A673 (cell line): ENCODE data around the gene OSBPL3. TPM values are rescaled to one million over a fixed set of nuclear protein-coding genes. Genes with fewer than 3 reads are reported as not detected.
"Not testable (repeated sequence)": the region's sequence is repeated elsewhere in the genome, so short reads cannot be mapped to it uniquely, and the experiment has no call there.

Experiments used
- BruUV-seq: library from RNA; stranded (reverse); fragments of 400-500 nt; replicated peaks from 2 replicates; lab custom pipeline; 2021; lab: Mats Ljungman, UMichigan
- CTCF ChIA-PET: fragments of 300-600 bp; sonication (Branson Sonifier 250); formaldehyde crosslinking; loops from one replicate; lab custom pipeline; 2022; ENCODE audit warnings: antibody characterized with exemption; lab: Charles Lee
- POLR2A ChIA-PET: fragments of 300-600 bp; sonication (Branson Sonifier 250); formaldehyde crosslinking; loops from one replicate; lab custom pipeline; 2022; ENCODE audit warnings: antibody characterized with exemption; ENCODE audit not compliant: low non-redundant PET; lab: Charles Lee
- DNase-seq: peaks from one replicate; pipeline ENCODE4 v3.0.0-alpha.2; 2015; ENCODE audit warnings: low spot score
- H3K27ac ChIP-seq: fragments of 200-600 bp; sonication (generic); 2 replicates; pipeline ENCODE4 v1.5.1; 2016; ENCODE audit warnings: mixed run types, low read depth, mild to moderate bottlenecking, mixed read lengths, antibody characterized with exemption, low read length; ENCODE audit not compliant: poor library complexity, severe bottlenecking
- H3K27me3 ChIP-seq: fragments of 200-600 bp; sonication (generic); replicated peaks from 2 replicates; pipeline ENCODE4 v1.6.1; 2017; ENCODE audit warnings: mixed run types, low read depth, mild to moderate bottlenecking, mixed read lengths, antibody characterized with exemption, low read length; ENCODE audit not compliant: insufficient read depth, poor library complexity
- H3K36me3 ChIP-seq: fragments of 200-600 bp; sonication (generic); 2 replicates; pipeline ENCODE4 v1.6.1; 2016; ENCODE audit warnings: mixed run types, mild to moderate bottlenecking, mixed read lengths, antibody characterized with exemption, low read length; ENCODE audit not compliant: insufficient read depth, poor library complexity, severe bottlenecking
- H3K4me1 ChIP-seq: fragments of 200-600 bp; sonication (generic); 2 replicates; pipeline ENCODE4 v1.6.1; 2017; ENCODE audit warnings: mixed run types, mild to moderate bottlenecking, mixed read lengths, antibody characterized with exemption, low read length; ENCODE audit not compliant: insufficient read depth, poor library complexity, severe bottlenecking
- H3K4me3 ChIP-seq: fragments of 200-600 bp; sonication (generic); 2 replicates; pipeline ENCODE4 v1.5.1; 2016; ENCODE audit warnings: low read depth, mixed run types, mild to moderate bottlenecking, mixed read lengths, low read length; ENCODE audit not compliant: poor library complexity, severe bottlenecking
- H3K9me3 ChIP-seq: fragments of 200-600 bp; sonication (generic); 2 replicates; pipeline ENCODE4 v1.6.1; 2016; ENCODE audit warnings: mixed run types, low read depth, mild to moderate bottlenecking, mixed read lengths, antibody characterized with exemption, low read length; ENCODE audit not compliant: poor library complexity, severe bottlenecking
- CTCF ChIP-seq: fragments of 300-800, 200-600 bp; sonication (generic); conservative IDR thresholded peaks from 2 replicates; pipeline ENCODE4 v1.5.1; 2017; ENCODE audit warnings: low read depth, mild to moderate bottlenecking, antibody characterized with exemption, low read length, moderate library complexity, mixed read lengths
- EZH2 ChIP-seq: fragments of 200-600 bp; sonication (generic); IDR thresholded peaks from 2 replicates; pipeline ENCODE4 v1.6.1; 2017; ENCODE audit warnings: borderline replicate concordance, low read depth, mild to moderate bottlenecking, mixed read lengths, antibody characterized with exemption, low read length; ENCODE audit not compliant: poor library complexity, severe bottlenecking
- intact Hi-C: fragments of 100-400 bp; cut with micrococcal nuclease; formaldehyde crosslinking; loops from one replicate; pipeline ENCODE4 v1.10.0; 2022; ENCODE audit not compliant: unreplicated experiment
- total RNA-seq: library from RNA; stranded (reverse); gene quantifications from 2 replicates; pipeline ENCODE4 v1.2.3, GENCODE V29; 2021

The OSBPL3 gene
- total RNA-seq, 1 experiment from 2014 or later, result 21.4 TPM

GRCh38 chr7:24797270-24797669 lies 182.7 kb downstream of the OSBPL3 start:
- Histone ChIP-seq H3K36me3 (peaks cover 5% of the 10 kb centered on the region), H3K4me1 (peaks cover 8% of the 10 kb centered on the region), H3K4me3 (no peak overlapping the region), H3K27me3 (no peaks in the 10 kb centered on the region), H3K27ac (no peak overlapping the region), H3K9me3 (no peaks in the 10 kb centered on the region)
- no peak for DNase-seq
- intact Hi-C loops, result no loop called here
- no TSS peak for BruUV-seq
- ChIA-PET POLR2A (no interaction called here), CTCF (no interaction called here)
- no peak for TF ChIP-seq EZH2
- TF ChIP-seq CTCF, result no peak

DNA sequence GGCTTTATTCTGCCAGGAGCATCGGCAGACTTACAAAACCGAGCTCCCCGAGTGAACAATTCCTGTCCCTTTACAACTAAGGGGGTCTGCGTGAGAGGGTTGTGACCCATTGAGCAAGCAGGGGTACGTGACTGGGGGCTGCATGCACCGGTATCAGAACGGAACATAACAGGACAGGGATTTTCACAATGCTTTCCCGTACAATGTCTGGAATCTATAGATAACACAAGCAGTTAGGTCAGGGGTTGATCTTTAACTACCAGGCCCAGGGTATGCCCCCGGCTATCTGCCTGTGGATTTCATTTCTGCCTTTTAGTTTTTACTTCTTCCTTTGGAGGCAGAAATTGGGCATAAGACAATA lies 184.6 kb downstream of the OSBPL3 start:
- Histone ChIP-seq H3K27me3 (no peaks in the 10 kb centered on the region), H3K4me1 (peaks cover 8% of the 10 kb centered on the region), H3K4me3 (no peak overlapping the region), H3K36me3 (no peaks in the 10 kb centered on the region), H3K9me3 (no peaks in the 10 kb centered on the region), H3K27ac (no peak overlapping the region)
- no peak for DNase-seq
- intact Hi-C loops, result no loop called here
- TF ChIP-seq EZH2, result no peak
- TF ChIP-seq CTCF, result no peak
- CTCF ChIA-PET, result no interaction called here
- POLR2A ChIA-PET, result no interaction called here
- no TSS peak for BruUV-seq

DNA sequence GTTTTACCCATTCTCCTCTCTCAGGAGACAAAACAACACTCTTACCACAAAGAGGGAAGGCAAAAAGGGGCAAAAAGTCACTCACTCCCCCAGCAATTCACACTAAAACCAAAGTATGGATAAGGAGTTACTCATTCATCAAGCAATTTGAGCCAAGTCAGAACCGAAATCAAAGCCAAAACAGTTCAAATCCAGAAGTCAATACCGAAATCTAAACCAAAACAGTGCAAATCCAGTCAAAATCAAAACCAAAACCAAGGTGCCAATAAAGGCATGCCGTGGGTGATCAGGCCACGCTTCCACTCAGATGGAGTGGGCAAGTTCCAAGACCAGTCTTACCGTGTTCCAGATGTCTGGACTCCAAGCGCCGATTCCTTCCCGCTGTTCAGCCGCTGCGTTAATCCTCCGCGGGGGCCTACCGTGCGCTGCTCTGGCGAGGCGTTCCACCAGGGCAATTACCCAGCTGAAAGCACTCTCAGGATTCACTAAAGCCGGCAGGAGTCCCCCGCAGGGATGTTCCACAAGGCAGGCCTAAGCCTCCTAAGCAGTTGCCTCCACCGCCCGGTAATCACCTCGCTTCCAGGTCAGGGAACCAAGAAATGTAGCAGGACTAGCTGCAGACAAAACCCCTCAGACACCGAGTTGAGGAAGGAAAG lies 185.1 kb downstream of the OSBPL3 start:
- intact Hi-C loops, H3K36me3 ChIP-seq, H3K27ac ChIP-seq, BruUV-seq, H3K9me3 ChIP-seq, DNase-seq, H3K4me3 ChIP-seq, H3K27me3 ChIP-seq, H3K4me1 ChIP-seq, POLR2A ChIA-PET, CTCF ChIA-PET: not testable (repeated sequence)
